DOHH2 (cell line): ENCODE measurements around the gene DEDD.

Experiments used
- H3F3A ChIP-seq: fragments of 200-600 bp; sonication (generic), shearing (Covaris generic); 2 replicates; pipeline ENCODE4 v1.6.0; 2016; ENCODE audit warnings: antibody characterized with exemption, mild to moderate bottlenecking; ENCODE audit not compliant: control insufficient read depth, insufficient read depth
- H3K27ac ChIP-seq: fragments of 200-600 bp; sonication (generic); 2 replicates; pipeline ENCODE4 v1.5.1; 2014; ENCODE audit warnings: low read depth, mild to moderate bottlenecking, low read length, moderate library complexity
- H3K27me3 ChIP-seq: fragments of 200-600 bp; sonication (generic); 2 replicates; pipeline ENCODE4 v1.6.1; 2014; ENCODE audit warnings: mild to moderate bottlenecking, low read length, mixed read lengths; ENCODE audit not compliant: control insufficient read depth
- H3K36me3 ChIP-seq: fragments of 200-600 bp; sonication (generic); 2 replicates; pipeline ENCODE4 v1.6.1; 2014; ENCODE audit warnings: mild to moderate bottlenecking, low read length, moderate library complexity, mixed read lengths; ENCODE audit not compliant: control insufficient read depth
- H3K4me1 ChIP-seq: fragments of 200-600 bp; sonication (generic); 2 replicates; pipeline ENCODE4 v1.6.1; 2014; ENCODE audit warnings: mild to moderate bottlenecking, low read length, mixed read lengths; ENCODE audit not compliant: control insufficient read depth
- H3K4me2 ChIP-seq: fragments of 200-600 bp; sonication (generic); 2 replicates; pipeline ENCODE4 v1.6.0; 2014; ENCODE audit warnings: mild to moderate bottlenecking, low read length, moderate library complexity
- H3K4me3 ChIP-seq: fragments of 200-600 bp; sonication (generic); 2 replicates; pipeline ENCODE4 v1.5.1; 2014; ENCODE audit warnings: mild to moderate bottlenecking, low read length, mixed read lengths
- H3K79me2 ChIP-seq: fragments of 200-600 bp; sonication (generic); 2 replicates; pipeline ENCODE4 v1.6.1; 2014; ENCODE audit warnings: mild to moderate bottlenecking, low read length, mixed read lengths; ENCODE audit not compliant: control insufficient read depth
- H3K9me2 ChIP-seq: fragments of 200-600 bp; sonication (generic); replicated peaks from 2 replicates; pipeline ENCODE4 v1.6.1; 2014; ENCODE audit warnings: mild to moderate bottlenecking, low read length, mixed read lengths; ENCODE audit not compliant: control insufficient read depth
- H3K9me3 ChIP-seq: fragments of 200-600 bp; sonication (generic); 2 replicates; pipeline ENCODE4 v1.6.1; 2014; ENCODE audit warnings: antibody characterized with exemption, low read length, mixed read lengths; ENCODE audit not compliant: control insufficient read depth, insufficient read depth
- H4K20me1 ChIP-seq: fragments of 200-600 bp; sonication (generic); 2 replicates; pipeline ENCODE4 v1.6.0; 2014; ENCODE audit warnings: low read depth, mild to moderate bottlenecking, antibody characterized with exemption, low read length, moderate library complexity; ENCODE audit not compliant: control insufficient read depth, insufficient read depth
- EZH2phosphoT487 ChIP-seq: fragments of 200-600 bp; sonication (generic); IDR thresholded peaks from 2 replicates; pipeline ENCODE4 v1.6.1; 2017; ENCODE audit warnings: borderline replicate concordance, mild to moderate bottlenecking, antibody characterized with exemption, low read length, moderate library complexity, mixed read lengths
- TF ChIP-seq, protein P1 (sequence below): fragments of 200-600 bp; sonication (generic); IDR thresholded peaks from one replicate; pipeline ENCODE4 v1.5.1; 2014; ENCODE audit warnings: antibody characterized with exemption, mild to moderate bottlenecking, low read depth, low read length; ENCODE audit not compliant: poor library complexity, severe bottlenecking

DEDD gene

DNA sequence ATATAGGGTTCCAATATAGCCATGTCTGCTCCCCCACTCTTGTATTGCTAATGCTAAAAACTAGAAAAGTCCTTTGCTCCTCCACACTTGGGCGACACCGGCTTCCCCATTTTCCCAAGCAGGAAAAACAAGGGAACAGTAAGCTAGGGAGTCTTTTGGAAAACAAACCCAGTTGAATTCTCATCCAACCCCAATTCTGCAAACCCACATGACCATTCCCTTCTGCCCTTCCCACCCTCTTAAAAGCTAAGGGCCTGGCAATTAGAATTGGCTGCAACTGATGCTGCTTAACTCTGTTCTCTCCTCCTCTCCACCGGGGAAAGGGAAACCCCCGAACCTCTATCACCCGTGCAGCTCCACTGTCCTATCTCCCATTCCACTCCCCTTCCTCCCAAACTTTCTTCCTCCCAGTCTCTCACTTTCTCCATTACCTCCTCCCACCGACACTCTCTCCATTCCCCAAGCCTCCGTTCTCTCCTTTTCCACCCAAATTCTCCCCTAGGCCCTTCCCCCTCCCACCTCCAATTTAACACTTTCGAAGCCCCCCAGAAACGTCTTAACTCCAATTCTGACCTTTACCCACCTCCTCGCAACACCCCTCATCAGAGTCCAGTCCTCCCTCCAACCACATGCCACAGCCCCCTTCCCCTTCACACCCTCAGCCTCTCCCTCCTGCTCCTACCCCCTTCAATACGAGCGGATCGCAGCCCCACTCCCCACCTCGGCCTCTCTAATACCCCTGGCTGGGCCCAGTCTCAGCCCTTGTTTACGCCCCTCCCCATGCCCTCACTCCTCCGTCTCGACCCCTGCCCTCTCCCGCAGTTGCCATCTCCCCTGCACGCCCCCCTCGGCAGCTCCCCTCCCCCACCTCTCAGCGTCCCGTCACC is 701 bp downstream of the DEDD start:
- no peaks in the 10 kb centered on the region for H3K27me3 ChIP-seq
- peaks cover 45% of the 10 kb centered on the region for H3K36me3 ChIP-seq
- H3K9me2 ChIP-seq: no peaks in the 10 kb centered on the region
- no peaks in the 10 kb centered on the region; the same call in 1 of the 2 replicates for H3F3A ChIP-seq
- H3K4me3 ChIP-seq: peak overlapping the region; percentile 85
- H3K9me3 ChIP-seq: no peaks in the 10 kb centered on the region
- H3K4me2 ChIP-seq: peak overlapping the region; percentile 78
- peaks cover 56% of the 10 kb centered on the region for H3K79me2 ChIP-seq
- H4K20me1 ChIP-seq: no peaks in the 10 kb centered on the region
- H3K27ac ChIP-seq: peak overlapping the region; percentile 50
- no peak for TF ChIP-seq EZH2phosphoT487
- TF ChIP-seq, protein P1, sequence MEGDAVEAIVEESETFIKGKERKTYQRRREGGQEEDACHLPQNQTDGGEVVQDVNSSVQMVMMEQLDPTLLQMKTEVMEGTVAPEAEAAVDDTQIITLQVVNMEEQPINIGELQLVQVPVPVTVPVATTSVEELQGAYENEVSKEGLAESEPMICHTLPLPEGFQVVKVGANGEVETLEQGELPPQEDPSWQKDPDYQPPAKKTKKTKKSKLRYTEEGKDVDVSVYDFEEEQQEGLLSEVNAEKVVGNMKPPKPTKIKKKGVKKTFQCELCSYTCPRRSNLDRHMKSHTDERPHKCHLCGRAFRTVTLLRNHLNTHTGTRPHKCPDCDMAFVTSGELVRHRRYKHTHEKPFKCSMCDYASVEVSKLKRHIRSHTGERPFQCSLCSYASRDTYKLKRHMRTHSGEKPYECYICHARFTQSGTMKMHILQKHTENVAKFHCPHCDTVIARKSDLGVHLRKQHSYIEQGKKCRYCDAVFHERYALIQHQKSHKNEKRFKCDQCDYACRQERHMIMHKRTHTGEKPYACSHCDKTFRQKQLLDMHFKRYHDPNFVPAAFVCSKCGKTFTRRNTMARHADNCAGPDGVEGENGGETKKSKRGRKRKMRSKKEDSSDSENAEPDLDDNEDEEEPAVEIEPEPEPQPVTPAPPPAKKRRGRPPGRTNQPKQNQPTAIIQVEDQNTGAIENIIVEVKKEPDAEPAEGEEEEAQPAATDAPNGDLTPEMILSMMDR: no peak
- H3K4me1 ChIP-seq: peaks cover 23% of the 10 kb centered on the region

DNA sequence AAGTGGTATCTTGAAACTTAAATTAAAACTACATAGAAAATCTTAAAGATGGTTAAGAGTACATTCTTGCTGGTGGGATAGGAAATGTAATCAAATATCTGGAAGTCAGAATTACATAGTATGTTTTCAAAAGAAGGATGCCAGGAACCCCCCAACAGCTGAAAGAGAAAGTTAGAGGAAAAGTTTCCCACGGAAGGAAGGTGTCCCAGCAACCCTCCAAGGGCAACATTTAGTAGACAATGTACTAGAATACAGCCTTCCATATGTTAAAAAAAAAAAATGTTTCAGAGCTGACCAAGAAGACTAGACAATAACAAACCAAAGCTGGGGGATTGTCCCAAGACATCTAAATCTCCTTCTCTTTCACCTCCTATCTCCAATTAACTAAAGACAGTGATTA is 2.2 kb downstream of the DEDD start:
- Histone ChIP-seq H3K9me2 (no peaks in the 10 kb centered on the region), H3K27ac (no peak overlapping the region), H3K9me3 (no peaks in the 10 kb centered on the region), H3K27me3 (no peaks in the 10 kb centered on the region), H3K4me3 (no peak overlapping the region), H3F3A (no peaks in the 10 kb centered on the region; the same call in 1 of the 2 replicates), H3K79me2 (peaks cover 63% of the 10 kb centered on the region), H3K4me2 (0 out of 2 replicates have a peak overlapping the region, but pooled peaks have one; percentile 78), H3K36me3 (peaks cover 53% of the 10 kb centered on the region), H4K20me1 (no peaks in the 10 kb centered on the region), H3K4me1 (peaks cover 23% of the 10 kb centered on the region)
- no peak for TF ChIP-seq EZH2phosphoT487
- TF ChIP-seq, protein P1: no peak

DNA sequence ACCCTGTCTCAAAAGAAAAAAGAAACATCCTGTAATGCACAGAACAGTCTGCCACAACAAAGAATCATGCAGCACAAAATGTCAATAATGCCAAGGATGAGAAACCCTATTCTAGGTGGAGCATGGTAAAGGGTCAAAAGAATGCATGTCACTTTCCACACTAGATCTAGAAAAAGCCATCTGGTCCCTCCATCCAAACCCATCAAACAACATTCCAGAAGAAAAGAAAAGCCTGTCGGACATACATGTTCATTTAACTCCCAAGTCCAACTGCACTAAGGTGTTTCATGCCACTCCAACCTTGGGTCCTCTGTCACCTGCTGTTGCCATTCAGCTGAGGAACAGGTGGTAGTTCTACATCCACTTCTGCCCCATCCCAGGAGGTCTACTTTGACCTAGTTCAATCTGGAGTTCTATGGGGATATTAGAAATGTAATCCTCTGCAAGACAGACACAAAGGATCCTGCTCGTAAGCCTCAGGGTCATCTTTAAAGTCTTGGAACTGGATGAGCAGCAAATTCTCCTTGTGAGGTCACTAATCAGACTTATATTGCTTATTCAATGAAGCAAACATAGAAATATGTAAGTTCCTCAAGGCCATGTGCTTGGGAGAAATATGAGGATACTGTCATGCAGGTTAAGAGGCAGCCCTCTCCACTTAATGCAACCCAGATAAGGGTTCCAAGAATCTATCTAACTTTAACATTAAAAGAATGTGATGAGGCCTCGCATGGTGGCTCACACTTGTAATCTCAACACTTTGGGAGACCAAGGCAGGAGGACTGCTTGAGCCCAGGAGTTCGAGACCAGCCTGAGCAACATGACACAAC is 3.7 kb downstream of the DEDD start:
- Histone ChIP-seq H3K36me3 (peaks cover 64% of the 10 kb centered on the region), H3K27ac (no peak overlapping the region), H3K4me1 (peaks cover 19% of the 10 kb centered on the region), H3K79me2 (peaks cover 49% of the 10 kb centered on the region), H3F3A (no peaks in the 10 kb centered on the region; the same call in 1 of the 2 replicates), H3K9me2 (no peaks in the 10 kb centered on the region), H4K20me1 (no peaks in the 10 kb centered on the region), H3K4me2 (no peak overlapping the region), H3K9me3 (no peaks in the 10 kb centered on the region), H3K4me3 (no peak overlapping the region), H3K27me3 (no peaks in the 10 kb centered on the region)
- TF ChIP-seq, protein P1: no peak
- TF ChIP-seq EZH2phosphoT487: no peak
